Fibroblast of mammary gland (primary cell): Measurements from ENCODE around the gene PARP16.

ENCODE experiments used
- DNase-seq: peaks from one replicate; pipeline ENCODE4 v3.0.0-alpha.2; 2010; ENCODE audit warnings: low read depth
- H3K4me3 ChIP-seq: 2 replicates; pipeline ENCODE4 v1.5.1; 2011; ENCODE audit warnings: low read depth, mild to moderate bottlenecking, low read length, moderate library complexity; ENCODE audit not compliant: control insufficient read depth
- TF ChIP-seq, protein P1 (sequence below): conservative IDR thresholded peaks from 2 replicates; pipeline ENCODE4 v1.5.1; 2011; ENCODE audit warnings: low read depth, low read length, inconsistent platforms; ENCODE audit not compliant: control insufficient read depth, insufficient read depth

Gene PARP16

GRCh38 chr15:65214010-65214409 is 72.7 kb downstream of the PARP16 start:
- DNase-seq, result no peak
- TF ChIP-seq, protein P1, sequence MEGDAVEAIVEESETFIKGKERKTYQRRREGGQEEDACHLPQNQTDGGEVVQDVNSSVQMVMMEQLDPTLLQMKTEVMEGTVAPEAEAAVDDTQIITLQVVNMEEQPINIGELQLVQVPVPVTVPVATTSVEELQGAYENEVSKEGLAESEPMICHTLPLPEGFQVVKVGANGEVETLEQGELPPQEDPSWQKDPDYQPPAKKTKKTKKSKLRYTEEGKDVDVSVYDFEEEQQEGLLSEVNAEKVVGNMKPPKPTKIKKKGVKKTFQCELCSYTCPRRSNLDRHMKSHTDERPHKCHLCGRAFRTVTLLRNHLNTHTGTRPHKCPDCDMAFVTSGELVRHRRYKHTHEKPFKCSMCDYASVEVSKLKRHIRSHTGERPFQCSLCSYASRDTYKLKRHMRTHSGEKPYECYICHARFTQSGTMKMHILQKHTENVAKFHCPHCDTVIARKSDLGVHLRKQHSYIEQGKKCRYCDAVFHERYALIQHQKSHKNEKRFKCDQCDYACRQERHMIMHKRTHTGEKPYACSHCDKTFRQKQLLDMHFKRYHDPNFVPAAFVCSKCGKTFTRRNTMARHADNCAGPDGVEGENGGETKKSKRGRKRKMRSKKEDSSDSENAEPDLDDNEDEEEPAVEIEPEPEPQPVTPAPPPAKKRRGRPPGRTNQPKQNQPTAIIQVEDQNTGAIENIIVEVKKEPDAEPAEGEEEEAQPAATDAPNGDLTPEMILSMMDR, result no peak
- H3K4me3 ChIP-seq, result no peak overlapping the region

- DNase-seq, result peak; percentile 43
- TF ChIP-seq, protein P1, result no peak
- H3K4me3 ChIP-seq, result no peak overlapping the region
Observed at GRCh38 chr15:65213241-65213640, 73.4 kb downstream of the PARP16 start.

DNA sequence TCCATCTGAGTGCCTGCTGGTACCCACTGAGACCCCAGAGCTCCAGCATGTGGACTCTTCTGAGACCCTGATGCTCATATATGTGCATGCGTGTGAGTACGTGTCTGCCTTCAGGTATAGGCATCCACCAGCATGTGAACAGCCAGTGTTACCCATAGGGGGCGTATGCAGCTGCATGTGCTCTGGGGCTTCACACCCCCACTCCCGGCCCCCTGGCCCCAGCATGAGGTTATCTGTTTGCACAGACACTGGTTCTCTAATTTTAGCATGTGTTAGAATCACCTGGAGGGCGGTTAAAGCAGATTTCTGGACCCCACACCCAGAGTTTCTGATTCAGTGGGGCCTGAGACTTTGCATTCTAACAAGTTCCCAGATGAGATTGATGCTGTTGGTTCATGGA is 74.6 kb downstream of the PARP16 start:
- TF ChIP-seq, protein P1, result peak; percentile 39
- no peak overlapping the region for H3K4me3 ChIP-seq
- DNase-seq, result no peak

GRCh38 chr15:65211482-65211982 is 75.2 kb downstream of the PARP16 start:
- no peak overlapping the region for H3K4me3 ChIP-seq
- TF ChIP-seq, protein P1, result no peak
- peak; percentile 42 for DNase-seq

DNA sequence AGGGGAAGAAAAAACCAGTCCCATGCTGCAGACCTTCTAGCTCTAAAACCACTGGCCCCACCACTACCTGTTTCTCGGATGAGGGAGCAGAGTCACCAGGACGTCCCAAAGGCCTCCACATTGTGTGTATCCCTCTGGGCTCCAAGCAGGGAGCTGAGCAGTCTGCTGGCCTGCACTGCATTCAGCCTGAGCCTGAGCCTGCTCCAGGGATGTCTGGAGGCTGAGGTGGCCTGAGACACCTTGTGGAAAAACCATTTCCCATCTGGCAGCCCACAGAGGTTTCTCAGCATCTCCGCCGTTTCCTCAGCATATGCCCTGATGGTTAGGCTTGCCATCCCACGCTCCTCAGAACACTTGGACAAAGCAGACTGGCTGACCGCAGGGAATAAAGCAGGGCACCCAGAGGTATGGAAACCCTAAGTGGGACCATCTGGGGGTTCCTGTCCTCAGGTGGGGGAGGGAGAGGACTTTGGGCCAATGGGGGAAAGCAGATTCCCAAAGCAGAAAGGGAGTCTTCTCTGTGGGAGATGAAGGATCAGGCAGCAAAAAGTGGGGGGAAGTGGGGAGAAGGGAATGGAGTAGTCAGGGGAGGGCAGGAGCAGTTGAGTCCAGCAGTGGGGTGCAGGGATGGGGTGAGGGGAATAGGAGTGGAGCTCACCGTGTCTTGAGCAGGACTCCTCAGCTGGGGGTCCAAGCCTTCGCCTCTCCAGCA is 75.8 kb downstream of the PARP16 start, which contains the start of gene CILP:
Gene CILP, minus strand, starts transcription at position 704 of the 712 bp plus-strand sequence. CDS start 1,718 bp downstream, outside the sequence.
- DNase-seq, result no peak
- TF ChIP-seq, protein P1, result no peak
- H3K4me3 ChIP-seq, result no peak within 1 kb of the TSS

DNA sequence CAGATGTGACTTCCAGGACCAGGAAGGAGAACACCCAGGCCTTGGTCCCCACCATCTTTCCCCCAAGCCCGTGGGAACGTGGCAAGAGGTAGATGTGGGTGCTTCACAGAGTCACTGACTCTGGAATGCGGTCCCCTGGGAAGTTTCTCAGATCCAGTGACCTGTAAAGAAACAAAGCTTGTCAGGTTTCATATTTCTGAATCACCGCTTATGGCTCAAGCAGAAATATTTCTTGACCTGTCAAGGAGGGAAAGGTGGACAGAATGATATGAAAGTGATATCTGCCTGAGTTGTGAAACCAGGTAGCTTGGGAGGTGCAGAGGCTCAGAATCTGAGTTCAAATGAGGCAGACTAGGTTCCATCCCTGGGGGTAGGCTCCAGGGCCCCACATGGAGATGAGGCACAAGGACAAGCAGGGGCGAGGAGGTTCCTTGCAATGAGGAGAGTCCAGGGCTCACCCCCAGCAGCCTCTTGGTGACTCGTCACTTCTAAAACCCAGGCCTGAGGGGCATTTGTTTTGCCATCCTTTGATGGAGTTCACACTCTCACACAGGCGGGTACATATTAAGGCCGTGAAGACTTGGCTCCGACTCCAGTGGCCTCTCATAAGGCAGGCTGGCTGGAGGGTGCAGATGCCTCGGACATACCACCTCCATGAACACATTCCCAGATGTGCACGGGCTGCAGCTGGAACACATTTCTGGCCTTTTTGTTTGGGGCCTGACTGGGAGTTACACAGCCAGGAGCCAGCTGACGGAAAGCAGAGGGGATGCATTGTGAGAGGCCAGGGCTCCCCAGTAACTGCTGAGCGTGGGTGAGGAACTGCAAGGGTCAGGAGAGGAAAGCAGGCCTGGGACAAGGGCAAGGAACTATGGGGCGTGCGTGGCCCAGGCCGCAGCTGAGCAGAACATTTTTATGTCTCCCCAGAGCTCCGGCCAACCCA is 76.7 kb downstream of the PARP16 start:
- H3K4me3 ChIP-seq, result no peak overlapping the region
- peak; percentile 7 for DNase-seq
- TF ChIP-seq, protein P1, result no peak
